ENCODE measurements around the gene CD109. TPM values are rescaled to one million over a fixed set of nuclear protein-coding genes. Genes with fewer than 3 reads are reported as not detected.

The CD109 gene
- total and polyA plus RNA-seq, 12 donors = 0.47 to 6.2 (median 3.3) TPM

DNA sequence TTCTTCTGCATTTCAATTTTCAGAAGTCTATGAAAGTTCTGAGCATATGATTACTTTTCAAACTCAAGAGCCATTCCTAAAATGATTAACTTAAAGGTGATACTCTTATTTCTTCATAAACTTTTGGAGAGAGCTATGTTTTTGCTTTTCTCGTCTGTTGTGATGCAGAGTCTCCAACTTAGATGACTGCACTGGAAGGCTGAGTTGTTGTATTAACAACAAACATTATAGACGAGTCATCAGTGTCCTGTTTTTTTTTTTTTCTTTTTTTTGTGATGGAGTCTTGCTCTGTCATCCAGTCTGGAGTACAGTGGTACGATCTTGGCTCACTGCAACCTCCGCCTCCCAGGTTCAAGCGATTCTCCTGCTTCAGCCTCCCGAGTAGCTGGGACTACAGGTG lies 101.9 kb downstream of the CD109 start:
- 78 to 84% (median 83%) methylated on average over 6 of the region's 6 CpGs for WGBS, 4 donors
- Histone ChIP-seq H3K4me3 (no peak overlapping the region), H3K4me1 (replicated peaks in 1 of 2) (no peaks in the 10 kb centered on the region), H3K27me3 (no peaks in the 10 kb centered on the region), H3K9me3 (replicated peaks in 1 of 3) (no peaks in the 10 kb centered on the region), H3K36me3 (replicated peaks in 1 of 2) (no peaks in the 10 kb centered on the region), H3K27ac (no peak overlapping the region)
- TF ChIP-seq, protein P1, sequence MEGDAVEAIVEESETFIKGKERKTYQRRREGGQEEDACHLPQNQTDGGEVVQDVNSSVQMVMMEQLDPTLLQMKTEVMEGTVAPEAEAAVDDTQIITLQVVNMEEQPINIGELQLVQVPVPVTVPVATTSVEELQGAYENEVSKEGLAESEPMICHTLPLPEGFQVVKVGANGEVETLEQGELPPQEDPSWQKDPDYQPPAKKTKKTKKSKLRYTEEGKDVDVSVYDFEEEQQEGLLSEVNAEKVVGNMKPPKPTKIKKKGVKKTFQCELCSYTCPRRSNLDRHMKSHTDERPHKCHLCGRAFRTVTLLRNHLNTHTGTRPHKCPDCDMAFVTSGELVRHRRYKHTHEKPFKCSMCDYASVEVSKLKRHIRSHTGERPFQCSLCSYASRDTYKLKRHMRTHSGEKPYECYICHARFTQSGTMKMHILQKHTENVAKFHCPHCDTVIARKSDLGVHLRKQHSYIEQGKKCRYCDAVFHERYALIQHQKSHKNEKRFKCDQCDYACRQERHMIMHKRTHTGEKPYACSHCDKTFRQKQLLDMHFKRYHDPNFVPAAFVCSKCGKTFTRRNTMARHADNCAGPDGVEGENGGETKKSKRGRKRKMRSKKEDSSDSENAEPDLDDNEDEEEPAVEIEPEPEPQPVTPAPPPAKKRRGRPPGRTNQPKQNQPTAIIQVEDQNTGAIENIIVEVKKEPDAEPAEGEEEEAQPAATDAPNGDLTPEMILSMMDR (IDR thresholded peaks at IDR 0.05) = no peak
- TF ChIP-seq POLR2A (IDR thresholded peaks at IDR 0.05) = no peak
- intact Hi-C loops (cut with DNase I) = no loop called here
- DNase-seq = no peak

DNA sequence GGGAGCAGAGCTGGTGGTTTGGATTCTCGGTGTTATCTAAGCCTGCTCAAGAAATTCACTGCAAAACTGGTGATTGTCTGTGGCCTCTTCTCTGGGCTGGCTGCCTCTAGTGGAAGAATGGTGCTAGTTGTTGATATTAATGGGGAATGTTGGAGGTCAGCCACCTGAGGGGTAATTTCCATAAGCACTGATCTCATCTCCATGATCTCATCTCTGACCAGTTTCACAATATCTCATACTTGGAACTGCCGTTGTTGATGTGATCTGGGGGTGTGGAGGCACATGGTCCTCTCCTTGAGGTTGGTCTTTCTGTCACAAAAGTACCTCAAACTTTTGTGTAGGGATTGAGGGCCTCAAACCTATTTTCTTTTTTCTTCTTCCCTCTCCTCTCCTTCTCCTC lies 102.6 kb downstream of the CD109 start:
- TF ChIP-seq, protein P1 (IDR thresholded peaks at IDR 0.05) = peak in 3 of 6 experiments; percentile 3 to 20 (median 12)
- no peak for TF ChIP-seq POLR2A (IDR thresholded peaks at IDR 0.05)
- H3K4me3 ChIP-seq = no peak overlapping the region
- no peaks in the 10 kb centered on the region for H3K36me3 ChIP-seq (replicated peaks in 1 of 2)
- no peak overlapping the region for H3K27ac ChIP-seq
- DNase-seq = peak in 5 of 7 donors; percentile 16 to 42 (median 21)
- no peaks in the 10 kb centered on the region for H3K4me1 ChIP-seq (replicated peaks in 1 of 2)
- 50 to 53% (median 52%) methylated on average over 2 of the region's 2 CpGs for WGBS, 4 donors
- intact Hi-C loops (cut with DNase I) = no loop called here
- H3K9me3 ChIP-seq (replicated peaks in 1 of 3) = no peaks in the 10 kb centered on the region
- H3K27me3 ChIP-seq = no peaks in the 10 kb centered on the region

DNA sequence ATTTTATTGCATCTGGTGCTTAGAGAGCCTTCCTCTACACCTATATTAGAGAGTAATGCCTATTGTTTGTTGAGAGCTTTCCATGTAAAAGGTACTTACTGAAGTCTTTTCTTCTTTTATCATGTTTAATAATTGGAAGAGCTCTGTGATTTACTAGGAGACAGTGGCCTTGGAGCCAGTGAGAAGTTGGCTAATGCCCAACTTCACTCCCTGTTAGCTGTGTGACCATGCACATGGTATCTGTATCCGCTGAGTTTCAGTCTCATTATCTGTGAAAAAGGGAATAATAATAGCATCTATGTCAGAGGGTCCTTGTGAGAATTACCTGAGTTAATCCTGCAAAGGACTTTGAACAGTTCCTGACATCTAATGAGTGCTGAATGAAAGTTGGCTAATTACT lies 105.0 kb downstream of the CD109 start:
- no peak for TF ChIP-seq POLR2A (IDR thresholded peaks at IDR 0.05)
- TF ChIP-seq, protein P1 (IDR thresholded peaks at IDR 0.05) = no peak
- 21 to 41% (median 38%) methylated on average over 1 of the region's 1 CpG for WGBS, 4 donors
- H3K27me3 ChIP-seq = no peaks in the 10 kb centered on the region
- no peak overlapping the region for H3K27ac ChIP-seq
- peak in 6 of 7 donors; percentile 38 to 70 (median 52) for DNase-seq
- no peaks in the 10 kb centered on the region for H3K9me3 ChIP-seq (replicated peaks in 1 of 3)
- H3K4me1 ChIP-seq (replicated peaks in 1 of 2) = no peaks in the 10 kb centered on the region
- H3K36me3 ChIP-seq (replicated peaks in 1 of 2) = no peaks in the 10 kb centered on the region
- intact Hi-C loops (cut with DNase I) = no loop called here
- no peak overlapping the region for H3K4me3 ChIP-seq

DNA sequence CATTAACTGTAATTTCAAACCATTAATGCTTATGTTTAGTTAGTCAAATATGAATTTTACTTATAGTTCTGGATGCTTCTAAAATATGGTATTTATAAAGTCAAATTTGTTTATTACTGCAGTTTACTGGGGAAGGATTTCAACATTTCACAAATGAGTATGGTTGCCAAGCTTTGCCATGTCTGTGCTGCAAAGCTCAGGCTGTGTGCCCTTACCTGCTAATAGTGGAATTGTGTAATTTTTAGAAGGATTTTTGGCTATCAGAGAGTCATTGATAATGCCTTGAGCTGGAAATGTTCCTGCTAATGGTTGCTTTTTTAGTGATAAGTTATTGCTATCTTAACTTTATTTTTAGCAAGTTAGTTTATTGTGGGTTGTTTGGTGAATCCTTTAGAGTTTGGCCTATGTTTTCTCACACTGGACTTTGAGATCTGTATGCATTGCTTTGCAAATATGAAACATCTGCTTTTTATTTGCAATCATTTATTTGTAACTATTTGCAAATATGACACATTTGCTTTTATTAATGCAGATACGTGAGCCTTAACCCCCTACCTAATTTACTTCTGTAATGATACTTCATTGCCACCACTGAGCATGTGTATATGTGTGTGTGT lies 105.8 kb downstream of the CD109 start:
- Histone ChIP-seq H3K27me3 (no peaks in the 10 kb centered on the region), H3K27ac (no peak overlapping the region), H3K9me3 (replicated peaks in 1 of 3) (no peaks in the 10 kb centered on the region), H3K36me3 (replicated peaks in 1 of 2) (no peaks in the 10 kb centered on the region), H3K4me1 (replicated peaks in 1 of 2) (no peaks in the 10 kb centered on the region), H3K4me3 (no peak overlapping the region)
- TF ChIP-seq, protein P1 (IDR thresholded peaks at IDR 0.05) = no peak
- TF ChIP-seq POLR2A (IDR thresholded peaks at IDR 0.05) = no peak
- intact Hi-C loops (cut with DNase I) = no loop called here
- DNase-seq = no peak
- WGBS, 4 donors = 69 to 81% (median 76%) methylated on average over 1 of the region's 1 CpG

Data from adrenal gland (tissue), 12 donors.